HL-60 (cell line): ENCODE data around the gene CWH43.
"Not testable (repeated sequence)": the region's sequence is repeated elsewhere in the genome, so short reads cannot be mapped to it uniquely, and the experiment has no call there.

Source experiments
- DNase-seq, 2 experiments: peaks; one replicate each; pipeline ENCODE4 v3.0.0-alpha.2; 2010 to 2020; ENCODE audit warnings: low read depth in 1 of 2, low spot score in 1 of 2
- H3K27ac ChIP-seq: fragments of 250-450 bp; sonication (Bioruptor Pico); replicated peaks from 2 replicates; pipeline ENCODE4 v1.5.1; 2020; ENCODE audit warnings: mild to moderate bottlenecking, moderate library complexity
- H3K27me3 ChIP-seq: fragments of 250-450 bp; sonication (Bioruptor Pico); 2 replicates; pipeline ENCODE4 v1.5.1; 2021; ENCODE audit warnings: mild to moderate bottlenecking, moderate library complexity; ENCODE audit not compliant: insufficient read depth, poor library complexity, severe bottlenecking
- H3K4me3 ChIP-seq: replicated peaks from 2 replicates; pipeline ENCODE4 v1.5.1; 2011; ENCODE audit warnings: mild to moderate bottlenecking, control low read depth, low read length; ENCODE audit not compliant: insufficient read depth
- GABPA ChIP-seq: IDR thresholded peaks from 2 replicates; pipeline ENCODE4 v1.6.1; 2012; ENCODE audit warnings: low read depth
- POLR2AphosphoS5 ChIP-seq: IDR thresholded peaks from 2 replicates; pipeline ENCODE4 v1.6.1; 2012; ENCODE audit warnings: low read depth
- SPI1 ChIP-seq: IDR thresholded peaks from 2 replicates; pipeline ENCODE4 v1.6.1; 2012; ENCODE audit warnings: low read depth, mild to moderate bottlenecking, borderline replicate concordance
- TF ChIP-seq, protein P1 (sequence below): IDR thresholded peaks from 2 replicates; pipeline ENCODE4 v1.6.1; 2012; ENCODE audit warnings: low read depth; ENCODE audit not compliant: insufficient replicate concordance
- TF ChIP-seq, protein P2 (sequence below): IDR thresholded peaks from one replicate; pipeline ENCODE4 v1.5.1; 2011; ENCODE audit warnings: low read length, control low read depth, inconsistent platforms; ENCODE audit not compliant: insufficient read depth

CWH43 gene

DNA sequence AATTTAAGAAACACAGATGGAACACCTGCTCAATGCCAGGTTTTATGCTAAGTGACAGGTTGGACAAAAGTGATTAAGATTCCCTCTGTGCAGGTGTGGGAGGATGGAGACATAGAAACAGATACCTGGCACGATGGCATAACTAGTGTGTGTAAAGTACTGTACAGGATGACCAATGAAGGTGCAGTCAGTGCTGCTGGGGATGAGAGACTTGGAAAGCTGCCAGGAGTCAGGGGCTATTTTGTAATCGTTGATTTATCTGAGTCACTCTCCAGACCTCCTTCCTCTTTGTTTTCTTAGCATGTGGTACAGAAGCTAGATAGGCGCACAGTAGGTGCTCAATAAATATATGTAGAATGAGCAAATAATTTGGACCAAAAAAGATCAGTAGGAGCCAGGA is 58.2 kb downstream of the CWH43 start:
- TF ChIP-seq, protein P1, sequence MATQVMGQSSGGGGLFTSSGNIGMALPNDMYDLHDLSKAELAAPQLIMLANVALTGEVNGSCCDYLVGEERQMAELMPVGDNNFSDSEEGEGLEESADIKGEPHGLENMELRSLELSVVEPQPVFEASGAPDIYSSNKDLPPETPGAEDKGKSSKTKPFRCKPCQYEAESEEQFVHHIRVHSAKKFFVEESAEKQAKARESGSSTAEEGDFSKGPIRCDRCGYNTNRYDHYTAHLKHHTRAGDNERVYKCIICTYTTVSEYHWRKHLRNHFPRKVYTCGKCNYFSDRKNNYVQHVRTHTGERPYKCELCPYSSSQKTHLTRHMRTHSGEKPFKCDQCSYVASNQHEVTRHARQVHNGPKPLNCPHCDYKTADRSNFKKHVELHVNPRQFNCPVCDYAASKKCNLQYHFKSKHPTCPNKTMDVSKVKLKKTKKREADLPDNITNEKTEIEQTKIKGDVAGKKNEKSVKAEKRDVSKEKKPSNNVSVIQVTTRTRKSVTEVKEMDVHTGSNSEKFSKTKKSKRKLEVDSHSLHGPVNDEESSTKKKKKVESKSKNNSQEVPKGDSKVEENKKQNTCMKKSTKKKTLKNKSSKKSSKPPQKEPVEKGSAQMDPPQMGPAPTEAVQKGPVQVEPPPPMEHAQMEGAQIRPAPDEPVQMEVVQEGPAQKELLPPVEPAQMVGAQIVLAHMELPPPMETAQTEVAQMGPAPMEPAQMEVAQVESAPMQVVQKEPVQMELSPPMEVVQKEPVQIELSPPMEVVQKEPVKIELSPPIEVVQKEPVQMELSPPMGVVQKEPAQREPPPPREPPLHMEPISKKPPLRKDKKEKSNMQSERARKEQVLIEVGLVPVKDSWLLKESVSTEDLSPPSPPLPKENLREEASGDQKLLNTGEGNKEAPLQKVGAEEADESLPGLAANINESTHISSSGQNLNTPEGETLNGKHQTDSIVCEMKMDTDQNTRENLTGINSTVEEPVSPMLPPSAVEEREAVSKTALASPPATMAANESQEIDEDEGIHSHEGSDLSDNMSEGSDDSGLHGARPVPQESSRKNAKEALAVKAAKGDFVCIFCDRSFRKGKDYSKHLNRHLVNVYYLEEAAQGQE, result no peak
- TF ChIP-seq GABPA, result no peak
- Histone ChIP-seq H3K4me3 (no peak overlapping the region), H3K27ac (no peak overlapping the region), H3K27me3 (no peaks in the 10 kb centered on the region)
- DNase-seq, result peak in 1 of 2 experiments; percentile 12

DNA sequence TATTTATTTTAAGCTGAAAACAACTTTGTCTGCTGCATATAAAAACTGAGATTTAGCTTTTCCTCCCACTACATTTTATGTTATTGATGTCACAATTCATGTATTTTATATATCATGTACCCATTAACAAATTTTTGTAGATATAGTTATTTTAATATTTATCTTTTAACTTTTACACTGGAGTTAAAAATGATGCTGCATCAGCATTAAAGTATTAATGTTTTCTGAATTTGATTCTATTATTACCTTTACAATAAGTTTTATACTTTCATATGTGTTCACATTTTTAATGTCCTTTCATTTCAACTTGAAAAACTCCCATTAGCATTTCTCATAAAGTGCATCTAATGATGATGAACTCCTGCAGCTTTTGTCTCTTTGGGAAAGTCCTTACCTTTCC is 72.2 kb downstream of the CWH43 start:
- Histone ChIP-seq H3K27me3 (no peaks in the 10 kb centered on the region), H3K4me3 (no peak overlapping the region), H3K27ac (no peak overlapping the region)
- no peak for DNase-seq
- TF ChIP-seq, protein P1, result no peak
- no peak for TF ChIP-seq POLR2AphosphoS5
- TF ChIP-seq, protein P2, sequence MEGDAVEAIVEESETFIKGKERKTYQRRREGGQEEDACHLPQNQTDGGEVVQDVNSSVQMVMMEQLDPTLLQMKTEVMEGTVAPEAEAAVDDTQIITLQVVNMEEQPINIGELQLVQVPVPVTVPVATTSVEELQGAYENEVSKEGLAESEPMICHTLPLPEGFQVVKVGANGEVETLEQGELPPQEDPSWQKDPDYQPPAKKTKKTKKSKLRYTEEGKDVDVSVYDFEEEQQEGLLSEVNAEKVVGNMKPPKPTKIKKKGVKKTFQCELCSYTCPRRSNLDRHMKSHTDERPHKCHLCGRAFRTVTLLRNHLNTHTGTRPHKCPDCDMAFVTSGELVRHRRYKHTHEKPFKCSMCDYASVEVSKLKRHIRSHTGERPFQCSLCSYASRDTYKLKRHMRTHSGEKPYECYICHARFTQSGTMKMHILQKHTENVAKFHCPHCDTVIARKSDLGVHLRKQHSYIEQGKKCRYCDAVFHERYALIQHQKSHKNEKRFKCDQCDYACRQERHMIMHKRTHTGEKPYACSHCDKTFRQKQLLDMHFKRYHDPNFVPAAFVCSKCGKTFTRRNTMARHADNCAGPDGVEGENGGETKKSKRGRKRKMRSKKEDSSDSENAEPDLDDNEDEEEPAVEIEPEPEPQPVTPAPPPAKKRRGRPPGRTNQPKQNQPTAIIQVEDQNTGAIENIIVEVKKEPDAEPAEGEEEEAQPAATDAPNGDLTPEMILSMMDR, result no peak

DNA sequence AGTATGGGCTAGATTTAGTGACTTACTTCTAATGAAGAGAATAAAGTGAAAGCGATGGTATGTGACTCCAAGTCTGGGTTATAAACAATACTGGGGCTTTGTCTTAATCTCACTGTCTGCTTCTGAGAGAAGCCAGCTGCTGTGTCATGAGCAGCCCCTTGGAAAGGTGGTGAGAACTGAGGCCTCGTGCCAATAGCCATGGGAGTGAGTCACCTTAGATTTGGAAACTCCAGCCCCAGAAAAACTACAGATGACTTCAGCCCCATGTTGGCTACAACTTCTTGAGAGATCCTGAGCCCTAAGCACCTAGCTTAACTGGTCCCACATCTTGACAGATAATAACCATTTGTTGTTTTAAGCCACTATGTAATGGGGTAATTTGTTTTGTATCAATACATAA is 77.6 kb downstream of the CWH43 start:
- no peak for DNase-seq
- Histone ChIP-seq H3K27me3 (no peaks in the 10 kb centered on the region), H3K4me3 (no peak overlapping the region), H3K27ac (no peak overlapping the region)
- no peak for TF ChIP-seq SPI1
- TF ChIP-seq, protein P1, result no peak
- TF ChIP-seq POLR2AphosphoS5, result no peak
- no peak for TF ChIP-seq GABPA
- TF ChIP-seq, protein P2, result no peak

DNA sequence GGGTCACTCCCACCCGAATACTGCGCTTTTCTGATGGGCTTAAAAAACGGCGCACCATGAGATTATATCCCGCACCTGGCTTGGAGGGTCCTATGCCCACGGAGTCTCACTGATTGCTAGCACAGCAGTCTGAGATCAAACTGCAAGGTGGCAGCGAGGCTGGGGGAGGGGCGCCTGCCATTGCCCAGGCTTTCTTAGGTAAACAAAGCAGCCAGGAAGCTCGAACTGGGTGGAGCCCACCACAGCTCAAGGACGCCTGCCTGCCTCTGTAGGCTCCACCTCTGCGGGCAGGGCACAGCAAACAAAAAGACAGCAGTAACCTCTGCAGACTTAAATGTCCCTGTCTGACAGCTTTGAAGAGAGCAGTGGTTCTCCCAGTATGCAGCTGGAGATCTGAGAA is 86.1 kb downstream of the CWH43 start:
- not testable (repeated sequence) for DNase-seq, H3K27ac ChIP-seq, H3K4me3 ChIP-seq, H3K27me3 ChIP-seq

DNA sequence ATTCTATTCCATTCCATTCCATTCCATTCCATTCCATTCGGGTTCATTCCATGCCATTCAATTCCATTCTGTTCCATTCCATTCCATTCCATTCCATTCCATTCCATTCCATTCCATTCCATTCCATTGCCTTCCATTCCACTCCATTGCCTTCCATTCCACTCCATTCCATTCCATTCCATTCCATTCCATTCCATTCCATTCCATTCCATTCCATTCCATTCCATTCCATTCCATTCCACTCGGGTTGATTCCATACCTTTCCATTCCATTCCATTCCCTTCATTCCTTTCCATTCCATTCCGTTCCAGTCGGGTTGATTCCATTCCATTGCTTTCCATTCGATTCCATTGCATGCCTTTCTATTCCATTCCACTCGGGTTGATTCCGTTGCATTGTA is 105.8 kb downstream of the CWH43 start:
- H3K27me3 ChIP-seq, H3K27ac ChIP-seq, DNase-seq, H3K4me3 ChIP-seq: not testable (repeated sequence)

DNA sequence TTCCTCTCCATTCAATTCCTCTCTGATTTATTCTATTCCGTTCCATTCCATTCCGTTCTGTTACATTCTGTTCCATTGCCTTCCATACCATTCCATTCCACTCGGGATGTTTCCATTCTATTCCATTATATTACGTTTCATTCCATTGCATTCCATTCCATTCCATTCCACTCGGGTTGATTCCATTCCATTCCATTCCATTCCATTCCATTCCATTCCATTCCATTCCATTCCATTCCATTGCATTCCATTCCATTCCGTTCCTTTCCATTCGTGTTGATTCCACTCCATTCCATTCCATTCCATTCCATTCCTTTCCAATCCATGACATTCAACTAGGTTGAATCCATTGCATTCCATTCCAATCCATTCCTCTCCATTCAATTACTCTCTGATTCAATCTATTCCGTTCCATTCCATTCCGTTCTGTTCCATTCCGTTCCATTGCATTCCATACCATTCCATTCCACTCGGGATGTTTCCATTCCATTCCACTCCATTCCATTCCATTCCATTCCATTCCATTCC is 106.6 kb downstream of the CWH43 start:
- not testable (repeated sequence) for H3K27ac ChIP-seq, H3K4me3 ChIP-seq, DNase-seq, H3K27me3 ChIP-seq

DNA sequence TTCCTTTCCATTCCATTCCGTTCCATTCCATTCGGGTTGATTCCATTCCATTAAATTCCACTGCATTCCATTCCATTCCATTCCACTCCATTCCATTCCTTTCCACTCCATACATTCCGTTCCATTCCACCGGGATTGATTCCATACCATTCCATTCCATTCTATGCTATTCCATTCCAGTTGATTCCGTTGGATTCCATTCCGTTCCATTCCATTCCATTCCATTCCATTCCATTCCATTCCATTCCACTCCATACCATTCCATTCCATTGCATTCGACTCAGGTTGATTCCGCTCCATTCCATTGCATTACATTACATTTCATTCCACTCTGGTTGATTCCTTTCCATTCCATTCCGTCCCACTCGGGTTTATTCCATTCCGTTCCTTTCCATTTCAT is 110.1 kb downstream of the CWH43 start:
- DNase-seq, H3K27me3 ChIP-seq, H3K27ac ChIP-seq, H3K4me3 ChIP-seq: not testable (repeated sequence)

DNA sequence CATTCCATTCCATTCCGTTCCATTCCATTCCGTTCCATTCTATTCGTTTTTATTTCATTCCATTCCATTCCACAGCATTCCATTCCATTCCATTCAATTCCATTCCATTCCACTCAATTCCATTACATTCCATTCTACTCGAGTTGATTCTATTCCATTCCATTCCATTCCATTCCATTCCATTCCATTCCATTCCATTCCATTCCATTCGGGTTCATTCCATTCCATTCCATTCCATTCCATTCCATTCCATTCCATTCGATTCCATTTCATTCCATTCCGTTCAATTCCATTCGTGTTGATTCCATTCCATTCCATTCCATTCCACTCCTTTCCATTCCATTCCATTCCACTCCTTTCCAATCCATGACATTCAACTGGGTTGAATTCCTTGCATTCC is 110.6 kb downstream of the CWH43 start:
- DNase-seq, H3K27me3 ChIP-seq, H3K27ac ChIP-seq, H3K4me3 ChIP-seq: not testable (repeated sequence)
